ENCODE data around the gene ARPC2. TPM values are rescaled to one million over a fixed set of nuclear protein-coding genes. Genes with fewer than 3 reads are reported as not detected.

ARPC2 gene
- polyA plus RNA-seq, 1 donor from 2014 or later: 167 TPM

DNA sequence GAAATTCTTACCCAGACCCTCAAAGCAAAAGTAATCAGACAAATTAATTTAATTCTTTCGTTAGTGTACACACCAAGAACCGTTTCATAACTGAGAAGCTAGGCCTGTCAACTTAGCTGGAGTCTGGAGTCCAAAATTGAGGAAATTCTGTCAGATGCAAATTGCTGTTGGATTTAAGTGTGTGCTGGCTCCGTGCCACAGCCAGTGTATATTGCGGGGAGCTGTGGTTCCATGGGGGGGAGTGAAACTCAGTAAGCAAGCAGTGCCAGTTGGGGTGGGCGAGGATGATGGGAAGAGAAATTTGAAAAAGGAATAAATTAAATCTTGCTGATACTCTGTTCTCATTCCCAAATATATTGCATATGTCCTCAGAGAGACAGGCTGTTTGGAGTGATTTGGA is 4.0 kb downstream of the ARPC2 start:
- no peak overlapping the region for H2AFZ ChIP-seq (ENCODE audit: low read depth, low read length)
- TF ChIP-seq EP300 (conservative IDR thresholded peaks at IDR 0.05; ENCODE audit: poor library complexity, severe bottlenecking) (no peak), MXI1 (conservative IDR thresholded peaks at IDR 0.05; ENCODE audit: poor library complexity, severe bottlenecking) (no peak), SMC3 (conservative IDR thresholded peaks at IDR 0.05; ENCODE audit: poor library complexity) (no peak), POLR2AphosphoS5 (IDR thresholded peaks at IDR 0.05) (no peak), RAD21 (conservative IDR thresholded peaks at IDR 0.05) (no peak), TAF1 (IDR thresholded peaks at IDR 0.05; ENCODE audit: low read depth) (no peak), EZH2 (IDR thresholded peaks at IDR 0.05; ENCODE audit: borderline replicate concordance, insufficient read depth, low read length, poor library complexity, severe bottlenecking) (no peak)
- TF ChIP-seq, protein P1, sequence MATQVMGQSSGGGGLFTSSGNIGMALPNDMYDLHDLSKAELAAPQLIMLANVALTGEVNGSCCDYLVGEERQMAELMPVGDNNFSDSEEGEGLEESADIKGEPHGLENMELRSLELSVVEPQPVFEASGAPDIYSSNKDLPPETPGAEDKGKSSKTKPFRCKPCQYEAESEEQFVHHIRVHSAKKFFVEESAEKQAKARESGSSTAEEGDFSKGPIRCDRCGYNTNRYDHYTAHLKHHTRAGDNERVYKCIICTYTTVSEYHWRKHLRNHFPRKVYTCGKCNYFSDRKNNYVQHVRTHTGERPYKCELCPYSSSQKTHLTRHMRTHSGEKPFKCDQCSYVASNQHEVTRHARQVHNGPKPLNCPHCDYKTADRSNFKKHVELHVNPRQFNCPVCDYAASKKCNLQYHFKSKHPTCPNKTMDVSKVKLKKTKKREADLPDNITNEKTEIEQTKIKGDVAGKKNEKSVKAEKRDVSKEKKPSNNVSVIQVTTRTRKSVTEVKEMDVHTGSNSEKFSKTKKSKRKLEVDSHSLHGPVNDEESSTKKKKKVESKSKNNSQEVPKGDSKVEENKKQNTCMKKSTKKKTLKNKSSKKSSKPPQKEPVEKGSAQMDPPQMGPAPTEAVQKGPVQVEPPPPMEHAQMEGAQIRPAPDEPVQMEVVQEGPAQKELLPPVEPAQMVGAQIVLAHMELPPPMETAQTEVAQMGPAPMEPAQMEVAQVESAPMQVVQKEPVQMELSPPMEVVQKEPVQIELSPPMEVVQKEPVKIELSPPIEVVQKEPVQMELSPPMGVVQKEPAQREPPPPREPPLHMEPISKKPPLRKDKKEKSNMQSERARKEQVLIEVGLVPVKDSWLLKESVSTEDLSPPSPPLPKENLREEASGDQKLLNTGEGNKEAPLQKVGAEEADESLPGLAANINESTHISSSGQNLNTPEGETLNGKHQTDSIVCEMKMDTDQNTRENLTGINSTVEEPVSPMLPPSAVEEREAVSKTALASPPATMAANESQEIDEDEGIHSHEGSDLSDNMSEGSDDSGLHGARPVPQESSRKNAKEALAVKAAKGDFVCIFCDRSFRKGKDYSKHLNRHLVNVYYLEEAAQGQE (IDR thresholded peaks at IDR 0.05; ENCODE audit: borderline replicate concordance): no peak
- TF ChIP-seq, protein P2, sequence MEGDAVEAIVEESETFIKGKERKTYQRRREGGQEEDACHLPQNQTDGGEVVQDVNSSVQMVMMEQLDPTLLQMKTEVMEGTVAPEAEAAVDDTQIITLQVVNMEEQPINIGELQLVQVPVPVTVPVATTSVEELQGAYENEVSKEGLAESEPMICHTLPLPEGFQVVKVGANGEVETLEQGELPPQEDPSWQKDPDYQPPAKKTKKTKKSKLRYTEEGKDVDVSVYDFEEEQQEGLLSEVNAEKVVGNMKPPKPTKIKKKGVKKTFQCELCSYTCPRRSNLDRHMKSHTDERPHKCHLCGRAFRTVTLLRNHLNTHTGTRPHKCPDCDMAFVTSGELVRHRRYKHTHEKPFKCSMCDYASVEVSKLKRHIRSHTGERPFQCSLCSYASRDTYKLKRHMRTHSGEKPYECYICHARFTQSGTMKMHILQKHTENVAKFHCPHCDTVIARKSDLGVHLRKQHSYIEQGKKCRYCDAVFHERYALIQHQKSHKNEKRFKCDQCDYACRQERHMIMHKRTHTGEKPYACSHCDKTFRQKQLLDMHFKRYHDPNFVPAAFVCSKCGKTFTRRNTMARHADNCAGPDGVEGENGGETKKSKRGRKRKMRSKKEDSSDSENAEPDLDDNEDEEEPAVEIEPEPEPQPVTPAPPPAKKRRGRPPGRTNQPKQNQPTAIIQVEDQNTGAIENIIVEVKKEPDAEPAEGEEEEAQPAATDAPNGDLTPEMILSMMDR (IDR thresholded peaks at IDR 0.05; ENCODE audit: poor library complexity, severe bottlenecking): no peak
- no peak overlapping the region for H3K4me3 ChIP-seq (ENCODE audit: low read length)
- H3F3A ChIP-seq (ENCODE audit: insufficient read depth, low read length, poor library complexity, severe bottlenecking): peaks cover 6% of the 10 kb centered on the region
- no peak overlapping the region for H3K4me2 ChIP-seq (ENCODE audit: low read length)
- H3K9me3 ChIP-seq (ENCODE audit: low read length): no peaks in the 10 kb centered on the region
- H4K20me1 ChIP-seq (ENCODE audit: insufficient read depth): peaks cover 8% of the 10 kb centered on the region
- peaks cover 78% of the 10 kb centered on the region for H3K79me2 ChIP-seq (replicated peaks; ENCODE audit: insufficient read depth, low read length)
- no peaks in the 10 kb centered on the region for H3K9me2 ChIP-seq (ENCODE audit: insufficient read depth, low read length)
- no peak overlapping the region for H3K9ac ChIP-seq (ENCODE audit: low read length)
- H3K27me3 ChIP-seq (ENCODE audit: insufficient read depth, low read depth, low read length): no peaks in the 10 kb centered on the region
- H3K27ac ChIP-seq (ENCODE audit: low read length): no peak overlapping the region
- no peaks in the 10 kb centered on the region for H3K36me3 ChIP-seq (ENCODE audit: insufficient read depth, low read length)

GRCh38 chr2:218223046-218223445 is 6.1 kb downstream of the ARPC2 start:
- no peaks in the 10 kb centered on the region for H3K27me3 ChIP-seq (ENCODE audit: insufficient read depth, low read depth, low read length)
- H3K4me3 ChIP-seq (ENCODE audit: low read length): no peak overlapping the region
- peaks cover 8% of the 10 kb centered on the region for H4K20me1 ChIP-seq (ENCODE audit: insufficient read depth)
- no peaks in the 10 kb centered on the region for H3F3A ChIP-seq (ENCODE audit: insufficient read depth, low read length, poor library complexity, severe bottlenecking)
- no peaks in the 10 kb centered on the region for H3K9me2 ChIP-seq (ENCODE audit: insufficient read depth, low read length)
- no peaks in the 10 kb centered on the region for H3K36me3 ChIP-seq (ENCODE audit: insufficient read depth, low read length)
- no peak overlapping the region for H2AFZ ChIP-seq (ENCODE audit: low read depth, low read length)
- no peak overlapping the region for H3K27ac ChIP-seq (ENCODE audit: low read length)
- peaks cover 69% of the 10 kb centered on the region for H3K79me2 ChIP-seq (replicated peaks; ENCODE audit: insufficient read depth, low read length)
- no peak overlapping the region for H3K9ac ChIP-seq (ENCODE audit: low read length)
- H3K9me3 ChIP-seq (ENCODE audit: low read length): no peaks in the 10 kb centered on the region
- TF ChIP-seq POLR2AphosphoS5 (IDR thresholded peaks at IDR 0.05) (no peak), EZH2 (IDR thresholded peaks at IDR 0.05; ENCODE audit: borderline replicate concordance, insufficient read depth, low read length, poor library complexity, severe bottlenecking) (no peak), TAF1 (IDR thresholded peaks at IDR 0.05; ENCODE audit: low read depth) (no peak), MXI1 (conservative IDR thresholded peaks at IDR 0.05; ENCODE audit: poor library complexity, severe bottlenecking) (no peak), SMC3 (conservative IDR thresholded peaks at IDR 0.05; ENCODE audit: poor library complexity) (no peak), EP300 (conservative IDR thresholded peaks at IDR 0.05; ENCODE audit: poor library complexity, severe bottlenecking) (no peak), RAD21 (conservative IDR thresholded peaks at IDR 0.05) (no peak)
- TF ChIP-seq, protein P1 (IDR thresholded peaks at IDR 0.05; ENCODE audit: borderline replicate concordance): no peak
- TF ChIP-seq, protein P2 (IDR thresholded peaks at IDR 0.05; ENCODE audit: poor library complexity, severe bottlenecking): no peak
- no peak overlapping the region for H3K4me2 ChIP-seq (ENCODE audit: low read length)
